ENCODE data around the gene CKAP2L.
"Not testable (repeated sequence)": the region's sequence is repeated elsewhere in the genome, so short reads cannot be mapped to it uniquely, and the experiment has no call there.

Gene CKAP2L

GRCh38 chr2:112712903-112713584, 51.4 kb downstream of the CKAP2L start:
- Histone ChIP-seq H3K4me3 (ENCODE audit: low read depth in 1 of 2, low read length in 2 of 2) (no peak overlapping the region), H3K4me1 (ENCODE audit: control insufficient read depth in 1 of 2, insufficient read depth in 2 of 2, low read length in 2 of 2) (no peaks in the 10 kb centered on the region), H3K36me3 (ENCODE audit: control insufficient read depth in 1 of 2, insufficient read depth in 2 of 2, low read length in 2 of 2) (no peaks in the 10 kb centered on the region), H3K27me3 (ENCODE audit: low read depth, low read length) (peaks cover 4% of the 10 kb centered on the region), H3K27ac (ENCODE audit: low read length) (no peak overlapping the region), H3K9me3 (ENCODE audit: control insufficient read depth in 1 of 2, low read length in 2 of 2) (no peaks in the 10 kb centered on the region)

DNA sequence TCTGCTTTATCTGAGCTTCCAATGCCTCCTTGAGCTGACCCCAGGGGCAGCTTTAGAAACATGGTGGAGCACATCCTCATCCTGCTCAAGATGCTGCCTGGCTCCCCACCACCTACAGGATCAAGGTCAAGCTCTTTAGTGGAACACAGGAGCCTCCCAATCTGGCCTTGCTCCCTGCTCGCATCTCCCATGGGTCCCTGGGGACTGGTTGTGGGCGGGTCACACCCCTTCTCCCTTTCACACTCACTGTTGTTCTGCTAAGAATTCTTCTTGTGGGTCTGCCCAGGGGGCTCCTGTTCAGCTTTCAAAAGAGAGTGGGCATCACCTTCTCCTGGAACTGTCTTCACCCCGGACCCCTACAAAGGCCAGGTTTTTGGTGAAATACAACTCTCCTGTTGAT, 51.9 kb downstream of the CKAP2L start:
- Histone ChIP-seq H3K27me3 (ENCODE audit: low read depth, low read length) (peaks cover 4% of the 10 kb centered on the region), H3K27ac (ENCODE audit: low read length) (no peak overlapping the region), H3K9me3 (ENCODE audit: control insufficient read depth in 1 of 2, low read length in 2 of 2) (no peaks in the 10 kb centered on the region), H3K4me1 (ENCODE audit: control insufficient read depth in 1 of 2, insufficient read depth in 2 of 2, low read length in 2 of 2) (no peaks in the 10 kb centered on the region), H3K4me3 (ENCODE audit: low read depth in 1 of 2, low read length in 2 of 2) (no peak overlapping the region), H3K36me3 (ENCODE audit: control insufficient read depth in 1 of 2, insufficient read depth in 2 of 2, low read length in 2 of 2) (no peaks in the 10 kb centered on the region)

GRCh38 chr2:112710956-112711750, 53.3 kb downstream of the CKAP2L start:
- Histone ChIP-seq H3K27ac (ENCODE audit: low read length) (no peak overlapping the region), H3K27me3 (ENCODE audit: low read depth, low read length) (peaks cover 4% of the 10 kb centered on the region), H3K36me3 (ENCODE audit: control insufficient read depth in 1 of 2, insufficient read depth in 2 of 2, low read length in 2 of 2) (no peaks in the 10 kb centered on the region), H3K4me3 (ENCODE audit: low read depth in 1 of 2, low read length in 2 of 2) (no peak overlapping the region), H3K9me3 (ENCODE audit: control insufficient read depth in 1 of 2, low read length in 2 of 2) (no peaks in the 10 kb centered on the region), H3K4me1 (ENCODE audit: control insufficient read depth in 1 of 2, insufficient read depth in 2 of 2, low read length in 2 of 2) (no peaks in the 10 kb centered on the region)

GRCh38 chr2:112709703-112710102, 54.7 kb downstream of the CKAP2L start:
- no peaks in the 10 kb centered on the region for H3K9me3 ChIP-seq (ENCODE audit: control insufficient read depth in 1 of 2, low read length in 2 of 2)
- peaks cover 4% of the 10 kb centered on the region for H3K27me3 ChIP-seq (ENCODE audit: low read depth, low read length)
- H3K27ac ChIP-seq (ENCODE audit: low read length): no peak overlapping the region
- H3K4me3 ChIP-seq (ENCODE audit: low read depth in 1 of 2, low read length in 2 of 2): no peak overlapping the region
- no peaks in the 10 kb centered on the region for H3K36me3 ChIP-seq (ENCODE audit: control insufficient read depth in 1 of 2, insufficient read depth in 2 of 2, low read length in 2 of 2)
- no peaks in the 10 kb centered on the region for H3K4me1 ChIP-seq (ENCODE audit: control insufficient read depth in 1 of 2, insufficient read depth in 2 of 2, low read length in 2 of 2)

DNA sequence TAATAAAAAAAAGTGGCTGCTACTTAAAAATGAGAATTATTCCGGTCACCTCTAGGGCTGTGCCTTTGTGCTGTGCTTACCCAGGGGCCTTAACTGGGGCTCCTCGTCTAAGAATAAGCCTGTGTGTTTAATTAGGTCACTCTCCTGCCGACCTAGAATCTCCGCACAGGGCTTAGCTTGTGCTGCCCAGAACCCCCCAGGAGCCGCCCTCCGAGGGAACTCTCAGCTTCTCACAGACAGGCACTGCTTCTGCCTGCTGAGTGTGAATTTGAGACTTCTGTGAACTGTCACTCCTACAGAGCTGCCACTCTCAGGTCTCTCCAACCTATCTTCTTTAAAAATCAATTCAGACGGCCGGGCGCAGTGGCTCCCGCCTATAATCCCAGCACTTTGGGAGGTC, 55.4 kb downstream of the CKAP2L start:
- H3K9me3 ChIP-seq (ENCODE audit: control insufficient read depth in 1 of 2, low read length in 2 of 2): no peaks in the 10 kb centered on the region
- no peak overlapping the region for H3K4me3 ChIP-seq (ENCODE audit: low read depth in 1 of 2, low read length in 2 of 2)
- H3K27me3 ChIP-seq (ENCODE audit: low read depth, low read length): peaks cover 4% of the 10 kb centered on the region
- no peak overlapping the region for H3K27ac ChIP-seq (ENCODE audit: low read length)
- no peaks in the 10 kb centered on the region for H3K4me1 ChIP-seq (ENCODE audit: control insufficient read depth in 1 of 2, insufficient read depth in 2 of 2, low read length in 2 of 2)
- no peaks in the 10 kb centered on the region for H3K36me3 ChIP-seq (ENCODE audit: control insufficient read depth in 1 of 2, insufficient read depth in 2 of 2, low read length in 2 of 2)

DNA sequence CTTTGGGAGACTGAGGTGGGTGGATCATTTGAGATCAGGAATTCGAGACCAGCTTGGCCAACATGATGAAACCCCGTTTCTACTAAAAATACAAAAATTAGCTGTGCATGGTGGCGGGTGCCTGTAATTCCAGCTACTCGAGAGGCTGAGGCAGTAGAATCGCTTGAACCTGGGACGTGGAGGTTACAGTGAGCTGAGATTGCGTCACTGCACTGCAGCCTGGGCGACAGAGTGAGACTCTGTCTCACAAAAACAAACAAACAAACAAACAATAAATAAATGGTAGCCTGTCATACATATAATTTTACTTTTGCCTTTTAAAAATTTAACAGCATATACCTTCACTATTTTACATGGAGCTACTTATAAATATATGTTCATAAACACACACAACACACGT, 57.5 kb downstream of the CKAP2L start:
- not testable (repeated sequence) for H3K27ac ChIP-seq (ENCODE audit: low read length); H3K4me1 ChIP-seq (ENCODE audit: control insufficient read depth in 1 of 2, insufficient read depth in 2 of 2, low read length in 2 of 2); H3K27me3 ChIP-seq (ENCODE audit: low read depth, low read length); H3K4me3 ChIP-seq (ENCODE audit: low read depth in 1 of 2, low read length in 2 of 2); H3K9me3 ChIP-seq (ENCODE audit: control insufficient read depth in 1 of 2, low read length in 2 of 2); H3K36me3 ChIP-seq (ENCODE audit: control insufficient read depth in 1 of 2, insufficient read depth in 2 of 2, low read length in 2 of 2)

GRCh38 chr2:112706170-112706664, 58.2 kb downstream of the CKAP2L start:
- Histone ChIP-seq H3K9me3 (ENCODE audit: control insufficient read depth in 1 of 2, low read length in 2 of 2) (no peaks in the 10 kb centered on the region), H3K36me3 (ENCODE audit: control insufficient read depth in 1 of 2, insufficient read depth in 2 of 2, low read length in 2 of 2) (no peaks in the 10 kb centered on the region), H3K4me3 (ENCODE audit: low read depth in 1 of 2, low read length in 2 of 2) (no peak overlapping the region), H3K4me1 (ENCODE audit: control insufficient read depth in 1 of 2, insufficient read depth in 2 of 2, low read length in 2 of 2) (no peaks in the 10 kb centered on the region), H3K27me3 (ENCODE audit: low read depth, low read length) (no peaks in the 10 kb centered on the region), H3K27ac (ENCODE audit: low read length) (no peak overlapping the region)

- no peak overlapping the region for H3K27ac ChIP-seq (ENCODE audit: low read length)
- no peak overlapping the region for H3K4me3 ChIP-seq (ENCODE audit: low read depth in 1 of 2, low read length in 2 of 2)
- no peaks in the 10 kb centered on the region for H3K36me3 ChIP-seq (ENCODE audit: control insufficient read depth in 1 of 2, insufficient read depth in 2 of 2, low read length in 2 of 2)
- H3K9me3 ChIP-seq (ENCODE audit: control insufficient read depth in 1 of 2, low read length in 2 of 2): no peaks in the 10 kb centered on the region
- no peaks in the 10 kb centered on the region for H3K4me1 ChIP-seq (ENCODE audit: control insufficient read depth in 1 of 2, insufficient read depth in 2 of 2, low read length in 2 of 2)
- no peaks in the 10 kb centered on the region for H3K27me3 ChIP-seq (ENCODE audit: low read depth, low read length)
Observed at GRCh38 chr2:112705575-112705974, 58.8 kb downstream of the CKAP2L start.

DNA sequence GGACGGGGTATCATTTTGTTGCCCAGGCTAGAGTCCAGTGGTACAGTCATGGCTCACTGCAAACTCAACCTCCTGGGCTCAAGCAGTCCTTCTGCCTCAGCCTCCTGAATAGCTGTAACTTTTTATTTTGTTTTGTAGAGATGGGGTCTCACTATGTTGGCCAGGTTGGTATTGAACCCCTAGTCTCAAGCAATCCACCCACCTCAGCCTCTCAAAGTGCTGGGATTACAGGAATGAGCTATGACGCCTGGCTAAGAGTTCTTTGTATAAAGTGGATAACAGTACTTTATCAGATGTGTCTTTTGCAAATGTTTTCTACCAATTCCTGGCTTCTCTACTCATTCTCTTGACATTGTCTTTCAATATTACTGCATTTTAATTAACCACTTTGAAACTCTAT, 60.7 kb downstream of the CKAP2L start:
- Histone ChIP-seq H3K27ac (ENCODE audit: low read length) (no peak overlapping the region), H3K36me3 (ENCODE audit: control insufficient read depth in 1 of 2, insufficient read depth in 2 of 2, low read length in 2 of 2) (no peaks in the 10 kb centered on the region)

DNA sequence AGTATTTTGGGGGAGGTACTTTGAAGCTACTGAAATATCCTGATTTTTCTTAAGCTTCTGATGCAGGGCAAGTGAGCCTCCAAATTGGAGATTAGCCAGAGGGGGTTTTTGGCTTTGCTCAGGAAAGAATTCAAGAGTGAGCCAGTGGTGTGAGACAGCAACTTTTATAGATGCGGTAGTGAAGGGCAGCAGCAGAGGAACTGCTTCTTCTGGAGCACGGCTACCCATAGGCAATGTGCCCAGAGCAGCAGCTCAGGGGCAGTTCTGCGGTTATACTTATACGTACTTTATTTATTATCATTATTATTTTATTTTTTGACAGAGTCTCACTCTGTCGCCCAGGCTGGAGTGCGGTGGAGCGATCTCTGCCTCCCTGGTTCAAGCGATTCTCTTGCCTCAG, 63.4 kb downstream of the CKAP2L start:
- no peaks in the 10 kb centered on the region for H3K36me3 ChIP-seq (ENCODE audit: control insufficient read depth in 1 of 2, insufficient read depth in 2 of 2, low read length in 2 of 2)
- no peaks in the 10 kb centered on the region for H3K9me3 ChIP-seq (ENCODE audit: control insufficient read depth in 1 of 2, low read length in 2 of 2)
- no peak overlapping the region for H3K4me3 ChIP-seq (ENCODE audit: low read depth in 1 of 2, low read length in 2 of 2)
- H3K27ac ChIP-seq (ENCODE audit: low read length): no peak overlapping the region
- no peaks in the 10 kb centered on the region for H3K27me3 ChIP-seq (ENCODE audit: low read depth, low read length)
- no peaks in the 10 kb centered on the region for H3K4me1 ChIP-seq (ENCODE audit: control insufficient read depth in 1 of 2, insufficient read depth in 2 of 2, low read length in 2 of 2)

More for the DNA sequence above, 60.7 kb downstream of the CKAP2L start:
- no peaks in the 10 kb centered on the region for H3K9me3 ChIP-seq (ENCODE audit: control insufficient read depth in 1 of 2, low read length in 2 of 2)
- H3K27me3 ChIP-seq (ENCODE audit: low read depth, low read length): no peaks in the 10 kb centered on the region
- H3K4me3 ChIP-seq (ENCODE audit: low read depth in 1 of 2, low read length in 2 of 2): no peak overlapping the region
- H3K4me1 ChIP-seq (ENCODE audit: control insufficient read depth in 1 of 2, insufficient read depth in 2 of 2, low read length in 2 of 2): no peaks in the 10 kb centered on the region

- Histone ChIP-seq H3K36me3 (ENCODE audit: control insufficient read depth in 1 of 2, insufficient read depth in 2 of 2, low read length in 2 of 2) (no peaks in the 10 kb centered on the region), H3K27me3 (ENCODE audit: low read depth, low read length) (no peaks in the 10 kb centered on the region), H3K4me1 (ENCODE audit: control insufficient read depth in 1 of 2, insufficient read depth in 2 of 2, low read length in 2 of 2) (no peaks in the 10 kb centered on the region), H3K9me3 (ENCODE audit: control insufficient read depth in 1 of 2, low read length in 2 of 2) (no peaks in the 10 kb centered on the region), H3K4me3 (ENCODE audit: low read depth in 1 of 2, low read length in 2 of 2) (no peak overlapping the region), H3K27ac (ENCODE audit: low read length) (no peak overlapping the region)
Observed at GRCh38 chr2:112699984-112700667, 64.3 kb downstream of the CKAP2L start.
